H9 (cell line): ENCODE measurements around the gene SPATA19. TPM values are rescaled to one million over a fixed set of nuclear protein-coding genes. Genes with fewer than 3 reads are reported as not detected.

Experiments
- DNase-seq: peaks from one replicate; pipeline ENCODE4 v3.0.0-alpha.2; 2017
- H2AFZ ChIP-seq: one replicate; pipeline ENCODE4 v1.6.1; 2013; ENCODE audit warnings: mild to moderate bottlenecking, low read length, control low read depth, moderate library complexity
- H2AK5ac ChIP-seq: 2 replicates; pipeline ENCODE4 v1.6.1; 2013; ENCODE audit warnings: low read length, control low read depth, mixed read lengths; ENCODE audit not compliant: insufficient read length
- H2BK120ac ChIP-seq: one replicate; pipeline ENCODE4 v1.6.1; 2013; ENCODE audit warnings: low read depth, mild to moderate bottlenecking, low read length, control low read depth, inconsistent platforms; ENCODE audit not compliant: poor library complexity, severe bottlenecking
- H2BK12ac ChIP-seq: 2 replicates; pipeline ENCODE4 v1.6.1; 2013; ENCODE audit warnings: low read length, control low read depth, mixed read lengths, low read depth; ENCODE audit not compliant: insufficient read length
- H2BK15ac ChIP-seq: 2 replicates; pipeline ENCODE4 v1.6.1; 2013; ENCODE audit warnings: low read depth, low read length, control low read depth
- H2BK20ac ChIP-seq: one replicate; pipeline ENCODE4 v1.6.1; 2013; ENCODE audit warnings: low read depth, mild to moderate bottlenecking, low read length, control low read depth, inconsistent platforms; ENCODE audit not compliant: poor library complexity, severe bottlenecking
- H2BK5ac ChIP-seq: 2 replicates; pipeline ENCODE4 v1.6.1; 2013; ENCODE audit warnings: low read length, control low read depth, mixed read lengths; ENCODE audit not compliant: insufficient read length
- H3K14ac ChIP-seq: 2 replicates; pipeline ENCODE4 v1.6.1; 2013; ENCODE audit warnings: low read length, control low read depth; ENCODE audit not compliant: insufficient read depth
- H3K18ac ChIP-seq: 2 replicates; pipeline ENCODE4 v1.6.1; 2013; ENCODE audit warnings: low read depth, mild to moderate bottlenecking, mixed read lengths, low read length, control low read depth; ENCODE audit not compliant: insufficient read length
- H3K23ac ChIP-seq: 2 replicates; pipeline ENCODE4 v1.6.1; 2013; ENCODE audit warnings: low read length, control low read depth, mixed read lengths, low read depth; ENCODE audit not compliant: insufficient read length
- H3K23me2 ChIP-seq: 2 replicates; pipeline ENCODE4 v1.6.1; 2013; ENCODE audit warnings: low read depth, mild to moderate bottlenecking, mixed read lengths, low read length, control low read depth; ENCODE audit not compliant: insufficient read length, poor library complexity, severe bottlenecking
- H3K27ac ChIP-seq: 2 replicates; pipeline ENCODE4 v1.5.1; 2013; ENCODE audit warnings: low read length, control low read depth, mixed read lengths, low read depth; ENCODE audit not compliant: insufficient read length
- H3K27me3 ChIP-seq: 2 replicates; pipeline ENCODE4 v1.6.1; 2013; ENCODE audit warnings: low read length, control low read depth, inconsistent platforms; ENCODE audit not compliant: insufficient read depth
- H3K4ac ChIP-seq: 2 replicates; pipeline ENCODE4 v1.6.1; 2013; ENCODE audit warnings: low read depth, mild to moderate bottlenecking, control low read depth, inconsistent platforms, low read length, moderate library complexity
- H3K4me1 ChIP-seq: 2 replicates; pipeline ENCODE4 v1.6.1; 2013; ENCODE audit warnings: low read length, control low read depth, inconsistent platforms; ENCODE audit not compliant: insufficient read depth
- H3K4me2 ChIP-seq: 2 replicates; pipeline ENCODE4 v1.6.1; 2013; ENCODE audit warnings: low read length, control low read depth, mixed read lengths; ENCODE audit not compliant: insufficient read length, insufficient read depth
- H3K56ac ChIP-seq: 2 replicates; pipeline ENCODE4 v1.6.1; 2013; ENCODE audit warnings: low read depth, mild to moderate bottlenecking, mixed read lengths, low read length, control low read depth; ENCODE audit not compliant: insufficient read length
- H3K79me1 ChIP-seq: 2 replicates; pipeline ENCODE4 v1.6.1; 2013; ENCODE audit warnings: low read depth, mild to moderate bottlenecking, moderate library complexity, low read length, control low read depth, inconsistent platforms; ENCODE audit not compliant: insufficient read depth, poor library complexity, severe bottlenecking
- H3K79me2 ChIP-seq: 2 replicates; pipeline ENCODE4 v1.6.1; 2013; ENCODE audit warnings: low read length, control low read depth, inconsistent platforms; ENCODE audit not compliant: insufficient read depth
- H3K9ac ChIP-seq: 2 replicates; pipeline ENCODE4 v1.6.1; 2013; ENCODE audit warnings: low read length, control low read depth, mixed read lengths; ENCODE audit not compliant: insufficient read length; ENCODE audit errors: extremely low read depth
- H3K9me3 ChIP-seq: one replicate; pipeline ENCODE4 v1.6.1; 2013; ENCODE audit warnings: low read depth, low read length, inconsistent platforms; ENCODE audit not compliant: control insufficient read depth
- H3T11ph ChIP-seq: one replicate; pipeline ENCODE4 v1.6.1; 2013; ENCODE audit warnings: mild to moderate bottlenecking, low read length, control low read depth, inconsistent platforms
- H4K20me1 ChIP-seq: one replicate; pipeline ENCODE4 v1.6.1; 2013; ENCODE audit not compliant: control insufficient read depth, insufficient read length, insufficient read depth
- H4K5ac ChIP-seq: 2 replicates; pipeline ENCODE4 v1.6.1; 2013; ENCODE audit warnings: low read depth, mild to moderate bottlenecking, mixed read lengths, low read length, control low read depth; ENCODE audit not compliant: insufficient read length
- H4K8ac ChIP-seq: replicated peaks from 2 replicates; pipeline ENCODE4 v1.6.1; 2013; ENCODE audit warnings: low read length, control low read depth, mixed read lengths, low read depth; ENCODE audit not compliant: insufficient read length
- H4K91ac ChIP-seq: 2 replicates; pipeline ENCODE4 v1.6.1; 2013; ENCODE audit warnings: low read depth, mild to moderate bottlenecking, moderate library complexity, mixed read lengths, low read length, control low read depth; ENCODE audit not compliant: insufficient read length
- H3K27ac Mint-ChIP-seq, 3 experiments: 2 replicates in 2 of 3; 3 replicates in 1 of 3; pipeline ENCODE4 v1.8.0; 2020 to 2021; ENCODE audit warnings: mixed read lengths in 3 of 3, mild to moderate bottlenecking in 1 of 3, moderate library complexity in 1 of 3
- H3K27me3 Mint-ChIP-seq: 2 replicates; pipeline ENCODE4 v1.8.0; 2021; ENCODE audit warnings: low read depth, mild to moderate bottlenecking, moderate library complexity, mixed read lengths
- H3K36me3 Mint-ChIP-seq, 3 experiments: 2 replicates in 2 of 3; 3 replicates in 1 of 3; pipeline ENCODE4 v1.8.0; 2020 to 2021; ENCODE audit warnings: low read depth in 3 of 3, mixed read lengths in 3 of 3; ENCODE audit not compliant: insufficient read depth in 1 of 3
- H3K4me1 Mint-ChIP-seq, 2 experiments: 2 replicates each; pipeline ENCODE4 v1.8.0; 2020; ENCODE audit warnings: mixed read lengths in 2 of 2
- H3K4me3 Mint-ChIP-seq, 2 experiments: 2 replicates in 1 of 2; 3 replicates in 1 of 2; pipeline ENCODE4 v1.8.0; 2020 to 2021; ENCODE audit warnings: mild to moderate bottlenecking in 2 of 2, mixed read lengths in 2 of 2, moderate library complexity in 1 of 2
- H3K9me3 Mint-ChIP-seq, 2 experiments: 2 replicates in 1 of 2; 3 replicates in 1 of 2; pipeline ENCODE4 v1.8.0; 2020; ENCODE audit warnings: mild to moderate bottlenecking in 2 of 2, mixed read lengths in 2 of 2, moderate library complexity in 1 of 2
- CTCF ChIP-seq: fragments of 200-600 bp; sonication (generic); conservative IDR thresholded peaks from 3 replicates; pipeline ENCODE4 v1.8.0; 2021; ENCODE audit warnings: antibody characterized with exemption, mild to moderate bottlenecking
- WGBS: extraction: QIAGEN DNeasy Blood & Tissue Kit; methylation state at CpG from one replicate; pipeline ENCODE4 v1.1.7; 2013; ENCODE audit warnings: missing lambda C conversion rate, low lambda C conversion rate, mixed read lengths; ENCODE audit not compliant: insufficient read length; ENCODE audit errors: extremely low coverage; 5-methylcytosine and 5-hydroxymethylcytosine counted together
- long read RNA-seq: library from polyadenylated mRNA; unstranded; transcript quantifications from one replicate; pipeline ENCODE4 v2.0.0, GENCODE V29; 2020
- total RNA-seq: library from RNA; stranded (reverse); gene quantifications from 2 replicates; pipeline ENCODE4 v1.2.1, GENCODE V29; 2021

SPATA19 gene
- not detected in 2 replicates for total RNA-seq
- long read RNA-seq, result 0 reads

GRCh38 chr11:133845413-133845812 is at the start of gene SPATA19:
Gene SPATA19 (minus strand): TSS chr11:133845513. CDS start chr11:133845446, 67 bp downstream.
- Histone ChIP-seq H3K14ac (no peak within 1 kb of the TSS), H2BK12ac (no peak within 1 kb of the TSS), H3K23me2 (no peaks in the 10 kb centered on the region), H3K23ac (no peak within 1 kb of the TSS), H3K9me3 (no peaks in the 10 kb centered on the region), H2BK120ac (no peak within 1 kb of the TSS), H2AFZ (no peak within 1 kb of the TSS), H3K79me2 (no peaks in the 10 kb centered on the region), H3T11ph (no peak within 1 kb of the TSS), H3K9ac (no peak within 1 kb of the TSS), H2BK15ac (no peak within 1 kb of the TSS), H3K4me1 (no peaks in the 10 kb centered on the region), H3K18ac (no peak within 1 kb of the TSS), H4K91ac (no peak within 1 kb of the TSS), H3K4ac (no peak within 1 kb of the TSS), H3K27me3 (0 out of 2 replicates have a peak, but pooled peaks cover 2% of the 10 kb centered on the region), H4K8ac (no peak within 1 kb of the TSS), H2BK5ac (no peak within 1 kb of the TSS), H2BK20ac (no peak within 1 kb of the TSS), H2AK5ac (no peak within 1 kb of the TSS), H4K5ac (no peak within 1 kb of the TSS), H3K4me2 (no peak within 1 kb of the TSS), H3K56ac (no peak within 1 kb of the TSS), H3K79me1 (no peaks in the 10 kb centered on the region), H4K20me1 (peaks cover 2% of the 10 kb centered on the region), H3K27ac (no peak within 1 kb of the TSS)
- DNase-seq, result no peak
- Mint-ChIP-seq H3K9me3 (peaks cover 3 to 6% of the 10 kb centered on the region in 2 experiments; a peak in 4 of 5 replicates), H3K4me1 (peaks cover 3 to 14% of the 10 kb centered on the region in 2 experiments; a peak in 3 of 4 replicates), H3K27ac (no peak within 1 kb of the TSS), H3K4me3 (no peak within 1 kb of the TSS), H3K36me3 (peaks cover 0 to 7% (median 0%) of the 10 kb centered on the region in 3 experiments; a peak in 3 of 7 replicates), H3K27me3 (peaks cover 10% of the 10 kb centered on the region)
- no CpG with 5 or more reads among the region's 2 CpGs for WGBS
- no peak for TF ChIP-seq CTCF
